Measurements from ENCODE around the gene PLCD1. TPM values are rescaled to one million over a fixed set of nuclear protein-coding genes. Genes with fewer than 3 reads are reported as not detected.
"Not testable (repeated sequence)": the region's sequence is repeated elsewhere in the genome, so short reads cannot be mapped to it uniquely, and the experiment has no call there.

Gene PLCD1
- total RNA-seq, result 47.5 TPM
- 10 to 100 TPM; 26.2 to 32.5 (median 28.6) TPM for polyA plus RNA-seq

GRCh38 chr3:38029400-38030125 lies at the start of gene PLCD1:
TSS of gene PLCD1 (minus strand) at chr3:38029642. CDS start at chr3:38029539, 103 bp downstream.
- DNase-seq, result peak; percentile 35 to 62 (median 41)
- Mint-ChIP-seq H3K4me3 (peak within 1 kb of the TSS; percentile 73 to 86 (median 83)), H3K27ac (peak within 1 kb of the TSS in 2 of 3 donors; percentile 26 to 76), H3K4me1 (peaks cover 0 to 50% (median 29%) of the 10 kb centered on the region in 4 donors), H3K27me3 (peaks cover 16% of the 10 kb centered on the region), H3K36me3 (no peaks in the 10 kb centered on the region), H3K9me3 (no peaks in the 10 kb centered on the region)
- H3K9me3 ChIP-seq (ENCODE audit: control insufficient read depth in 2 of 2, low read length in 2 of 2), result no peaks in the 10 kb centered on the region
- H3K4me1 ChIP-seq (ENCODE audit: control insufficient read depth, insufficient read depth, low read length, poor library complexity, severe bottlenecking), result peaks cover 40% of the 10 kb centered on the region
- no peaks in the 10 kb centered on the region for H3K36me3 ChIP-seq (ENCODE audit: control insufficient read depth, insufficient read depth, low read length)
- peak within 1 kb of the TSS; percentile 5 for H3K27ac ChIP-seq (ENCODE audit: insufficient read depth, low read length, poor library complexity, severe bottlenecking)
- no peak for ATAC-seq (ENCODE audit: low read depth in 2 of 2)
- H3K27me3 ChIP-seq (ENCODE audit: control insufficient read depth, insufficient read depth, low read length), result no peaks in the 10 kb centered on the region
- peak within 1 kb of the TSS; percentile 32 for H3K4me3 ChIP-seq (ENCODE audit: low read depth, low read length)

- not testable (repeated sequence) for H3K27me3 Mint-ChIP-seq
These were observed 47.6 kb upstream of the PLCD1 start for GRCh38 chr3:38077073-38077472.

GRCh38 chr3:38070013-38070412 lies 40.6 kb upstream of the PLCD1 start:
- no peaks in the 10 kb centered on the region for H3K9me3 ChIP-seq (ENCODE audit: control insufficient read depth in 2 of 2, low read length in 2 of 2)
- Mint-ChIP-seq H3K4me3 (no peak overlapping the region), H3K9me3 (peaks cover 0 to 4% (median 0%) of the 10 kb centered on the region in 7 donors), H3K27ac (no peak overlapping the region), H3K4me1 (no peaks in the 10 kb centered on the region), H3K36me3 (peaks cover 3% of the 10 kb centered on the region), H3K27me3 (peaks cover 10% of the 10 kb centered on the region)
- H3K27me3 ChIP-seq (ENCODE audit: control insufficient read depth, insufficient read depth, low read length), result peaks cover 1% of the 10 kb centered on the region
- H3K27ac ChIP-seq (ENCODE audit: insufficient read depth, low read length, poor library complexity, severe bottlenecking), result no peak overlapping the region
- no peak for ATAC-seq (ENCODE audit: low read depth in 2 of 2)
- DNase-seq, result no peak
- H3K4me1 ChIP-seq (ENCODE audit: control insufficient read depth, insufficient read depth, low read length, poor library complexity, severe bottlenecking), result no peaks in the 10 kb centered on the region
- H3K4me3 ChIP-seq (ENCODE audit: low read depth, low read length), result no peak overlapping the region
- H3K36me3 ChIP-seq (ENCODE audit: control insufficient read depth, insufficient read depth, low read length), result no peaks in the 10 kb centered on the region

More at GRCh38 chr3:38077073-38077472, 47.6 kb upstream of the PLCD1 start:
- H3K4me3 Mint-ChIP-seq; H3K4me3 ChIP-seq (ENCODE audit: low read depth, low read length); H3K4me1 ChIP-seq (ENCODE audit: control insufficient read depth, insufficient read depth, low read length, poor library complexity, severe bottlenecking); H3K9me3 Mint-ChIP-seq; H3K27me3 ChIP-seq (ENCODE audit: control insufficient read depth, insufficient read depth, low read length); H3K27ac ChIP-seq (ENCODE audit: insufficient read depth, low read length, poor library complexity, severe bottlenecking); H3K4me1 Mint-ChIP-seq; H3K9me3 ChIP-seq (ENCODE audit: control insufficient read depth in 2 of 2, low read length in 2 of 2); H3K36me3 ChIP-seq (ENCODE audit: control insufficient read depth, insufficient read depth, low read length); ATAC-seq (ENCODE audit: low read depth in 2 of 2); H3K36me3 Mint-ChIP-seq; DNase-seq: not testable (repeated sequence)
- peak overlapping the region in 1 of 3 donors; percentile 9 for H3K27ac Mint-ChIP-seq

GRCh38 chr3:38067508-38068233 lies 38.2 kb upstream of the PLCD1 start:
- H3K4me1 ChIP-seq (ENCODE audit: control insufficient read depth, insufficient read depth, low read length, poor library complexity, severe bottlenecking), result no peaks in the 10 kb centered on the region
- DNase-seq (no peak), ATAC-seq (ENCODE audit: low read depth in 2 of 2) (no peak)
- H3K36me3 Mint-ChIP-seq, result peaks cover 3% of the 10 kb centered on the region
- H3K36me3 ChIP-seq (ENCODE audit: control insufficient read depth, insufficient read depth, low read length), result no peaks in the 10 kb centered on the region
- no peak overlapping the region for H3K4me3 Mint-ChIP-seq
- H3K27me3 Mint-ChIP-seq, result peaks cover 10% of the 10 kb centered on the region
- no peak overlapping the region for H3K27ac ChIP-seq (ENCODE audit: insufficient read depth, low read length, poor library complexity, severe bottlenecking)
- peaks cover 0 to 4% (median 0%) of the 10 kb centered on the region in 7 donors for H3K9me3 Mint-ChIP-seq
- peaks cover 1% of the 10 kb centered on the region for H3K27me3 ChIP-seq (ENCODE audit: control insufficient read depth, insufficient read depth, low read length)
- H3K9me3 ChIP-seq (ENCODE audit: control insufficient read depth in 2 of 2, low read length in 2 of 2), result no peaks in the 10 kb centered on the region
- H3K27ac Mint-ChIP-seq, result no peak overlapping the region
- H3K4me1 Mint-ChIP-seq, result no peaks in the 10 kb centered on the region
- H3K4me3 ChIP-seq (ENCODE audit: low read depth, low read length), result no peak overlapping the region

- H3K27ac ChIP-seq (ENCODE audit: insufficient read depth, low read length, poor library complexity, severe bottlenecking); ATAC-seq (ENCODE audit: low read depth in 2 of 2); H3K9me3 ChIP-seq (ENCODE audit: control insufficient read depth in 2 of 2, low read length in 2 of 2); H3K4me3 Mint-ChIP-seq; DNase-seq; H3K9me3 Mint-ChIP-seq; H3K27me3 ChIP-seq (ENCODE audit: control insufficient read depth, insufficient read depth, low read length); H3K4me1 Mint-ChIP-seq; H3K4me1 ChIP-seq (ENCODE audit: control insufficient read depth, insufficient read depth, low read length, poor library complexity, severe bottlenecking); H3K27ac Mint-ChIP-seq; H3K36me3 ChIP-seq (ENCODE audit: control insufficient read depth, insufficient read depth, low read length); H3K4me3 ChIP-seq (ENCODE audit: low read depth, low read length): not testable (repeated sequence)
- H3K36me3 Mint-ChIP-seq, result peaks cover 14% of the 10 kb centered on the region
- peaks cover 10% of the 10 kb centered on the region for H3K27me3 Mint-ChIP-seq
These were observed 35.0 kb upstream of the PLCD1 start for GRCh38 chr3:38064453-38064852.

GRCh38 chr3:38062809-38063208 lies 33.4 kb upstream of the PLCD1 start:
- H3K27me3 Mint-ChIP-seq, result peaks cover 4% of the 10 kb centered on the region

GRCh38 chr3:38059591-38059990 lies 30.1 kb upstream of the PLCD1 start:
- Histone ChIP-seq H3K27me3 (ENCODE audit: control insufficient read depth, insufficient read depth, low read length) (no peaks in the 10 kb centered on the region), H3K4me3 (ENCODE audit: low read depth, low read length) (no peak overlapping the region), H3K36me3 (ENCODE audit: control insufficient read depth, insufficient read depth, low read length) (no peaks in the 10 kb centered on the region), H3K4me1 (ENCODE audit: control insufficient read depth, insufficient read depth, low read length, poor library complexity, severe bottlenecking) (no peaks in the 10 kb centered on the region), H3K9me3 (ENCODE audit: control insufficient read depth in 2 of 2, low read length in 2 of 2) (no peaks in the 10 kb centered on the region), H3K27ac (ENCODE audit: insufficient read depth, low read length, poor library complexity, severe bottlenecking) (no peak overlapping the region)
- Mint-ChIP-seq H3K4me3 (no peak overlapping the region), H3K27me3 (no peaks in the 10 kb centered on the region), H3K4me1 (peaks cover 0 to 4% (median 1%) of the 10 kb centered on the region in 4 donors), H3K9me3 (peaks cover 0 to 1% (median 0%) of the 10 kb centered on the region in 7 donors), H3K36me3 (peaks cover 14% of the 10 kb centered on the region), H3K27ac (no peak overlapping the region)
- no peak for ATAC-seq (ENCODE audit: low read depth in 2 of 2)
- DNase-seq, result peak in 1 of 3 donors; percentile 17

More at GRCh38 chr3:38062809-38063208, 33.4 kb upstream of the PLCD1 start:
- Mint-ChIP-seq H3K4me3 (no peak overlapping the region), H3K27ac (no peak overlapping the region), H3K4me1 (peaks cover 0 to 4% (median 1%) of the 10 kb centered on the region in 4 donors), H3K36me3 (peaks cover 17% of the 10 kb centered on the region), H3K9me3 (peaks cover 0 to 4% (median 0%) of the 10 kb centered on the region in 7 donors)
- Histone ChIP-seq H3K4me3 (ENCODE audit: low read depth, low read length) (no peak overlapping the region), H3K27ac (ENCODE audit: insufficient read depth, low read length, poor library complexity, severe bottlenecking) (no peak overlapping the region), H3K9me3 (ENCODE audit: control insufficient read depth in 2 of 2, low read length in 2 of 2) (no peaks in the 10 kb centered on the region), H3K36me3 (ENCODE audit: control insufficient read depth, insufficient read depth, low read length) (no peaks in the 10 kb centered on the region), H3K4me1 (ENCODE audit: control insufficient read depth, insufficient read depth, low read length, poor library complexity, severe bottlenecking) (no peaks in the 10 kb centered on the region), H3K27me3 (ENCODE audit: control insufficient read depth, insufficient read depth, low read length) (no peaks in the 10 kb centered on the region)
- no peak for ATAC-seq (ENCODE audit: low read depth in 2 of 2)
- DNase-seq, result no peak
